RKO (cell line): Measurements from ENCODE around the gene GPC5.
A peak's percentile ranks its signal among the peaks of the same experiment; 100 is the strongest.
"Not testable (repeated sequence)": the region's sequence is repeated elsewhere in the genome, so short reads cannot be mapped to it uniquely, and the experiment has no call there.

Experiments
- DNase-seq: peaks from one replicate; pipeline ENCODE4 v3.0.0-alpha.2; 2016; ENCODE audit warnings: low spot score

GPC5 gene

GRCh38 chr13:91774397-91774796, 376.0 kb downstream of the GPC5 start:
- DNase-seq, result no peak

GRCh38 chr13:91776611-91777193, 378.3 kb downstream of the GPC5 start:
- no peak for DNase-seq

DNA sequence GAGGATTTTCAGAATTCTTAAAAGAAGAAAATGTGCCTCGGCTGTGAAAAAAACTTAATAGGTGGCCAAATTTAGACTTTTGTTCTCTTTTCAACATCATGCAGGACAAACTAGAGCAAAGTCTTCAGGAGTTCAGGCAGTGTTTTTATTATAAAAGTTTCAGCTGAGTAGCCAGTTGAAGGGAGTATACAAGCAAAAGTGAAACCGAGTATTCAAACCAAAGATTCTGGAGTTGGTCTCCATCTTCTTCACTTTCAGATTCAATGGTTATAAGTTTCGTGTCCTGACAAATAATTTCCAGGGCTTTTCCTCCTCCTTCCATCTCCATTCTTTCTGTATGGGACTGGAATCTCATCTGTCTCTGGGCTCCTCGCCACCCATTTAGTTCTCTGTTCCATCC, 379.7 kb downstream of the GPC5 start:
- DNase-seq, result no peak

- DNase-seq, result peak; percentile 31
These were observed 383.7 kb downstream of the GPC5 start for GRCh38 chr13:91781982-91782691.

DNA sequence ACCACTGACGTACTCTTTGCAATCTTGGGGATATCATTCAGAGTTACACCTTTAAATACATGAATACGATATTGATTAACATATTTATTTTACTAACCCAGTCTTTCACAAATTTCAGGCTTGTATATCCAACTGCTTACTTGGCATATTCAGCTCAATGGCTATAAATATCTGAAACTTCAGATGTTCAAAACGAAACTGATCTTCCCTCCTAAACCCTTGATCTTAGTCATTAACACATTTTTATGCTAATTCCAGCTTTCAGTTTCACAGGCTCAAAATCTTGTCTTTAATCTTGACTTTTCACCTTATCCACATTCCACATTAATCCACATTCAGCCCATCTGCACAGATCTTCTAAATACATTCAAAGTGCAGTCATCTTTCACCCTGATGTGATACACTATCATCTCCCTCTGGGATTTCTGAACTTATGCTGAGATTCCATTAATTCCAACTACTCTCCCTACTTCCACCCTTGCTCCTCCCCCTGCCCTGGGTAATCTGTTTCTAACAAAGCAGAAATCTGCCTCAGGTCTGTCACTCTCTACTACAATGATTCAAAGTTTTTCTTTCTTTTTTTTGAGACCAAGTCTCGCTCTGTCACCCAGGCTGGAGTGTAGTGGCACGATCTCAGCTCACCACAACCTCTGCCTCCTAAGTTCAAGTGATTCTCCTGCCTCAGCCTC, 387.2 kb downstream of the GPC5 start:
- DNase-seq, result no peak

- no peak for DNase-seq
These were observed 393.6 kb downstream of the GPC5 start for GRCh38 chr13:91792054-91792453.

DNA sequence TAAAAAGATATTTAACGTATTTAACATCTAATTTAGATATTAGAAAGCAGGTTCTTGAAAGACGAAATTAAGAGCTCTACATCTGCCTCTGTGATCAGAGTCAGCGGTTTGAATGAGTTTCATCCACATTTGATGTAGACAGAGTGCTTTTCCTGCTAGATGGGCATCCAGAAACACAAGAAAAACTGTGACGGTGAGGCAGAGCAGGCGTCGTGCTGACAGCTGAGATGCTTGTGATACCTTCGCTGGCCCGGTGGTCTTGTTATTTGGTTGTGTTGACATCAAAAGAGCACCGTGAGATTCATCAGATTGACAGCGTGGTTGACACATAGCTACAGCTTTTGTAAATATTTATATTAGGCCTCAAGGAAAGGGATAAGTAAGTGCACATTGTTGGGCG, 399.1 kb downstream of the GPC5 start:
- no peak for DNase-seq

GRCh38 chr13:91798338-91798737, 399.9 kb downstream of the GPC5 start:
- DNase-seq, result not testable (repeated sequence)

- DNase-seq, result not testable (repeated sequence)
These were observed 403.4 kb downstream of the GPC5 start for GRCh38 chr13:91801772-91802171.

GRCh38 chr13:91802957-91803356, 404.5 kb downstream of the GPC5 start:
- no peak for DNase-seq

DNA sequence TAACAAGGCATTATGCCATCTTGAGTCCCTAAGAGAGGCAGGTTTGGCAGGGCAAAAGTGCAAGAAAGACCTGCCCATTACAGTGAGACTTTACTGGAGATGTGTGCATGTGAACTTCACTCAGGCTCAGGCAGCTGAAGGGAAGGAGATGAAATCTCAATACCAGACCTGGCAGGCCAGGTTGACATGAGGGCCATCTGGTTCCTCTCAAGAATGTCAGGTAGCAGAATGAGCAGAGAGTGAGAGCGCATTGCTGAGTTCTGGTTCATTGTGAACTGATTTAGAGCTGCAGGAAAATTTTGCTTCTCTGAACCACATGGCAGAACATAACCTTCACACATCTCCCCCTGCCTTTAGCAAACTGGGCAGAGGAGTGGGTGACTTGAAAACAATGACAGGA, 406.3 kb downstream of the GPC5 start:
- no peak for DNase-seq

DNA sequence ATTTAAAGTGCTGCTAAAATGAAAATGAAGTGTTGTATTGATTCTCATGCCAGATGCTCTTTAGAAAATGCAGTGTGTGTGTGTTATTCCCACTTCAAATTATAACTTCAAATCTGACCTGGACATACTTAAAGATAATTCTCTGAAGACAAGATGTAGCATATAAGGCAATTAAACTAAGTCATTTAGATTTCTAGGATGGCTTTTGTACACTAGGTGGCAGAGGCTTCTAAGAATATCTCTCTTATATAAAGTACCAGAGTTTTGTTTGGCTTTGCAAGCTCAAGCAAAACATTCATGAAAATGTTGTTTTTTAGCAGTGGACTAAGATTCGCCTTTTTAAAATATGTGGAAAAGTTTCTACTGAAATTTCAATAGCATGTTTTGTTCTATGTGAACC, 407.2 kb downstream of the GPC5 start:
- DNase-seq, result peak; percentile 35

- DNase-seq, result no peak
These were observed 410.7 kb downstream of the GPC5 start for GRCh38 chr13:91809161-91809560.

- DNase-seq, result no peak
These were observed 414.8 kb downstream of the GPC5 start for GRCh38 chr13:91813253-91813652.

DNA sequence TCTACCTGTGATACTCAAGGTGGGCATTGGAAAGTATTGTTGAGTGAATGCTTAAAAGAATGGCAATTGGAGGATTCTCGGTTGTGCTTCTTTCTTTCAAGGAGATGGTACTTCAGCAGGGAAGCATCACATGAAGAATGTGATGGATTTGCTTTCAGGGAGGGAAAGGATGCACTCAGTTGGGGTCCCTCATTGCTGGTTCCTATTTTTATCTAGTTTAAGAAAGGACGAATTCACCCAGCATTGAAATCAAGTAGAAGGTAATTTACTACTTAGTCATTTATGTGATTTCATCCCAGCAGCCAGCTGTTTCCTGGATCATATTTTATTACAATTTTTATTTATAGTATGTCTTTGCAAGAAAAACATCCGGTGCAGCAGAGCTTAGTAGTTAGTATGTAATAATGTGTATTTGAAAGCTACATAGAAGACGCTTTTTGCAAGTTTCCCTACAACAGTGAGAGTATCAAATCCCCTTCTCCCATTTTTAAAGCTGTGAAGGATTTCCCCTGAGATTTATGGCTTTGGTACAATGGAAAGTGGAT, 417.9 kb downstream of the GPC5 start:
- DNase-seq, result no peak

GRCh38 chr13:91817250-91817649, 418.8 kb downstream of the GPC5 start:
- peak; percentile 55 for DNase-seq

- no peak for DNase-seq
These were observed 426.0 kb downstream of the GPC5 start for GRCh38 chr13:91824416-91824815.

- DNase-seq, result no peak
These were observed 427.1 kb downstream of the GPC5 start for GRCh38 chr13:91825516-91825915.

DNA sequence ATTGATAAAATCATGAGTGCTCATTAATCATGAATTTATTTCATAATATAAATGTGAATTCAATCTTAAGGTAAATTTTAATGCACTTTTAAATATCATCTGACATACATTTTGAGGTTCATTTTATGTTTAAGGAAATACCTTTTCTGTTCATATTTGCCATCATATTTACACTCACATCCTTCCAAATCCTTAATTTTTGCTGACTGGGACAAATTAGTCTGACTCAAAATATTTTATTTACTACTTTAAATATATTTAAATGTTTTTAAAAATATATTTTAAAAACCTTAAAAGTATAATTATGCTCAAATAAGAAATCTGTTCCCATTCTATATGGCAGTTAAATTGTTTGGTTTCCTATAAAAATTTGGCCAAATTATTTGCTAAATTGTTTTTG, 438.1 kb downstream of the GPC5 start:
- no peak for DNase-seq

DNA sequence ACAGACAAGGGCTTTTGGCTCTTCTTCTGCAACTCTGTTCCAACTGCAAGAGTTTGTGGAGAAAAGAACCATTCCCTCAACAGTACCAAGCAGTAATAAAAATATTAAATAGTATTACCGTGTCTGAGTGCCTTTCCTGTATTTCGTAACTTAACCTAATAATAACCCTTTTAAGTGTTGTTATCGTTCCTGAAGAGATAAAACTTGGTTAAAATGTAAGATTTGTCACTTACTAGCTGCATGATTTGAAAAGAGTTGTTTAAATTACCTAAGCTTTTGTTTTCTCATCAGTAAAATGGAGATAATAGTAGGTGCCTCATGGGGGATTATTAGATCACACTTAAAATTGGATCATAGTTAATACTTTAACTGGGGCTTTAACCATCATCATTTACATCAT, 447.2 kb downstream of the GPC5 start:
- no peak for DNase-seq

GRCh38 chr13:91863699-91864098, 465.3 kb downstream of the GPC5 start:
- DNase-seq, result no peak

DNA sequence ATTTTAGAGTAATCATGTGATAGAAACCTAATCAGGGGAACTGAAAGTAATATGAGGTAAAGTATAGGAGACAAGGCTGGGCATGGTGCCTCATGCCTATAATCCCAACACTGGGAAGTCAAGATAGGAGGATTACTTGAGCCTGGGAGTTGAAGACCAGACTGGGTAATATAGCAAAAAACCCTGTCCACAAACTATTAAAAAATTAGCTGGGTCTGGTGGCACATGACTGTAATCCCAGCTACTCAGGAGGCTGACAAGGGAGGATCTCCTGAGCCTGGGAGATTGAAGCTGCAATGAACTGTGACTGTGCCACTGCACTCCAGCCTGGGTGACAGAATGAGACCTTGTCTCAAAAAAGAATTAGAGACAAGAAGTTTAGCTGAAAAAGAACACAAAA, 469.9 kb downstream of the GPC5 start:
- DNase-seq, result no peak

- no peak for DNase-seq
These were observed 480.1 kb downstream of the GPC5 start for GRCh38 chr13:91878491-91878890.
